Loucy (cell line): ENCODE measurements around the gene ASPG.

Experiments used
- H2AFZ ChIP-seq: fragments of 200-600 bp; sonication (generic); 2 replicates; pipeline ENCODE4 v1.6.0; 2016; ENCODE audit warnings: antibody characterized with exemption, mild to moderate bottlenecking, low read length, moderate library complexity
- H3F3A ChIP-seq: fragments of 200-600 bp; 2 replicates; pipeline ENCODE4 v1.6.0; 2016; ENCODE audit warnings: antibody characterized with exemption, low read depth, mild to moderate bottlenecking
- H3K27me3 ChIP-seq: fragments of 200-600 bp; sonication (generic); 2 replicates; pipeline ENCODE4 v1.6.1; 2014; ENCODE audit warnings: low read length, mild to moderate bottlenecking; ENCODE audit not compliant: insufficient read depth, poor library complexity, severe bottlenecking
- H3K36me3 ChIP-seq: fragments of 200-600 bp; sonication (generic); 2 replicates; pipeline ENCODE4 v1.6.1; 2016; ENCODE audit warnings: low read length; ENCODE audit not compliant: insufficient read depth
- H3K4me1 ChIP-seq: fragments of 200-600 bp; sonication (generic); 2 replicates; pipeline ENCODE4 v1.5.1; 2014; ENCODE audit warnings: low read length, mild to moderate bottlenecking; ENCODE audit not compliant: insufficient read depth, poor library complexity, severe bottlenecking
- H3K4me2 ChIP-seq: fragments of 200-600 bp; sonication (generic); 2 replicates; pipeline ENCODE4 v1.6.0; 2014; ENCODE audit warnings: antibody characterized with exemption, low read length, low read depth, mild to moderate bottlenecking; ENCODE audit not compliant: poor library complexity, severe bottlenecking
- H3K4me3 ChIP-seq: fragments of 200-600 bp; sonication (generic); 2 replicates; pipeline ENCODE4 v1.5.1; 2014; ENCODE audit warnings: low read length, mild to moderate bottlenecking, mixed read lengths; ENCODE audit not compliant: poor library complexity, severe bottlenecking
- H3K79me2 ChIP-seq: fragments of 200-600 bp; sonication (generic); 2 replicates; pipeline ENCODE4 v1.6.1; 2014; ENCODE audit warnings: low read length; ENCODE audit not compliant: insufficient read depth
- H3K9ac ChIP-seq: fragments of 200-600 bp; sonication (generic); 2 replicates; pipeline ENCODE4 v1.6.0; 2014; ENCODE audit warnings: mild to moderate bottlenecking, low read depth, low read length, moderate library complexity; ENCODE audit not compliant: poor library complexity, severe bottlenecking
- H3K9me2 ChIP-seq: fragments of 200-600 bp; sonication (generic); replicated peaks from 2 replicates; pipeline ENCODE4 v1.6.1; 2016; ENCODE audit warnings: low read depth, low read length, mixed read lengths
- H3K9me3 ChIP-seq: fragments of 200-600 bp; sonication (generic); 2 replicates; pipeline ENCODE4 v1.6.1; 2014; ENCODE audit warnings: mild to moderate bottlenecking, antibody characterized with exemption, low read length, low read depth; ENCODE audit not compliant: insufficient read depth
- H4K20me1 ChIP-seq: fragments of 200-600 bp; sonication (generic); 2 replicates; pipeline ENCODE4 v1.6.0; 2014; ENCODE audit warnings: antibody characterized with exemption, low read length, mild to moderate bottlenecking; ENCODE audit not compliant: insufficient read depth, poor library complexity, severe bottlenecking
- EZH2phosphoT487 ChIP-seq: fragments of 200-600 bp; IDR thresholded peaks from 2 replicates; pipeline ENCODE4 v1.6.1; 2018; ENCODE audit warnings: antibody characterized with exemption, mild to moderate bottlenecking, moderate library complexity, borderline replicate concordance
- TF ChIP-seq, protein P1 (sequence below): fragments of 200-600 bp; sonication (generic); conservative IDR thresholded peaks from 2 replicates; pipeline ENCODE4 v1.5.1; 2014; ENCODE audit warnings: mild to moderate bottlenecking, antibody characterized with exemption, low read length

The ASPG gene

DNA sequence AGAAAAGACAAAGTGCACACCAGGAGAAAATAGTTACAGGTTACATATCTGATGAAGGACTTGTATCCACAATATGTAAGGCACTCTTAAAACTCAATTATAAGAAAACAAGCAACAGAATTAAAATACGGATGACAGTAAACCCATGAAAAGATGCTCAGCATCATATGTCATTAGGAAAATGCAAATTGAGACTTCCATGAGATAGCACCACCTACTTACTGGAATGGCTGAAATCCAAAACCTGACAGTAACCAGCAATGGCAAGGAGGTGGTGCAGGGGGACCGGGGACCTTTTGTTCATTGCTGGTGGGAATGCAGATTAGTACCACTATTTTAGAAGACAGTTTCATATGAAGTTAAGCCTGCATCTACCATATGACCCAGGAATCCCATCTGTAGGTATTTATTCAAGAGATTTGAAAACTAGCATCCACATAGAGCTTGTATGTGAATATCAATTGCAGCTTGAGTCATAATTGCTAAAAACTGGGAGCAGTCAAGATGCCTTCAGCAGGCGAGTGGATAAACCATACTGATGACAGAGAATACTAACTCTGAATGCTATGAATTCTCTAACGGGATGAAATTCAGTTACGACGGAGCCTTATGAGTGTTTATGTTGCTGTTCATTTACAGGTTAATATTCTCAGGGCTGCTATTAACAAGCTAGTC, 43.9 kb upstream of the ASPG start:
- no peaks in the 10 kb centered on the region for H3K79me2 ChIP-seq
- no peak overlapping the region for H3K4me3 ChIP-seq
- no peak overlapping the region for H3K9ac ChIP-seq
- H3K4me1 ChIP-seq = no peaks in the 10 kb centered on the region
- no peaks in the 10 kb centered on the region for H3K9me2 ChIP-seq
- H3K27me3 ChIP-seq = no peaks in the 10 kb centered on the region
- H3K36me3 ChIP-seq = no peaks in the 10 kb centered on the region
- no peak overlapping the region for H2AFZ ChIP-seq
- no peak overlapping the region for H3K4me2 ChIP-seq
- H3F3A ChIP-seq = no peaks in the 10 kb centered on the region
- H4K20me1 ChIP-seq = no peaks in the 10 kb centered on the region
- TF ChIP-seq, protein P1, sequence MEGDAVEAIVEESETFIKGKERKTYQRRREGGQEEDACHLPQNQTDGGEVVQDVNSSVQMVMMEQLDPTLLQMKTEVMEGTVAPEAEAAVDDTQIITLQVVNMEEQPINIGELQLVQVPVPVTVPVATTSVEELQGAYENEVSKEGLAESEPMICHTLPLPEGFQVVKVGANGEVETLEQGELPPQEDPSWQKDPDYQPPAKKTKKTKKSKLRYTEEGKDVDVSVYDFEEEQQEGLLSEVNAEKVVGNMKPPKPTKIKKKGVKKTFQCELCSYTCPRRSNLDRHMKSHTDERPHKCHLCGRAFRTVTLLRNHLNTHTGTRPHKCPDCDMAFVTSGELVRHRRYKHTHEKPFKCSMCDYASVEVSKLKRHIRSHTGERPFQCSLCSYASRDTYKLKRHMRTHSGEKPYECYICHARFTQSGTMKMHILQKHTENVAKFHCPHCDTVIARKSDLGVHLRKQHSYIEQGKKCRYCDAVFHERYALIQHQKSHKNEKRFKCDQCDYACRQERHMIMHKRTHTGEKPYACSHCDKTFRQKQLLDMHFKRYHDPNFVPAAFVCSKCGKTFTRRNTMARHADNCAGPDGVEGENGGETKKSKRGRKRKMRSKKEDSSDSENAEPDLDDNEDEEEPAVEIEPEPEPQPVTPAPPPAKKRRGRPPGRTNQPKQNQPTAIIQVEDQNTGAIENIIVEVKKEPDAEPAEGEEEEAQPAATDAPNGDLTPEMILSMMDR = no peak
- TF ChIP-seq EZH2phosphoT487 = no peak
- H3K9me3 ChIP-seq = no peaks in the 10 kb centered on the region

DNA sequence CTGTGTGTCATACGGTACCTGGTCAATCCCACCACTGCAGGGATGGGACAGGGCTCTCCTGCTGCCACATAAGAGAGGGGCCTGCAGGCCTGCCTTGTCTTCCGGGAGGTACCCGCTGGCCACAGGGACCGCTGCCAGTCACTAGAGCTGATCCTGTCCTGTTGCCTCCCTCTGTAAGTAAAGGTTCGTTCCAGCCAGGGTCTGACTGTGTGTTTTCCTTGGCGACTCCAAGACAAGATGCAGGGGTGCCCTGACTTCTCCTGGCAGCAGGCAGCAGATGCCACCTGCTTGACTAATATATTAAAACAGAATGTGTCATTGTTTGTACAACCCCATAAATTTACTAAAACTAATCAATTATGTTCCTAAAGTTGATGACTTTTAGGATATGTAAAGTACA, 41.5 kb upstream of the ASPG start:
- Histone ChIP-seq H3K9me3 (no peaks in the 10 kb centered on the region), H3K27me3 (no peaks in the 10 kb centered on the region), H3K9me2 (no peaks in the 10 kb centered on the region), H3K9ac (no peak overlapping the region), H4K20me1 (no peaks in the 10 kb centered on the region), H3F3A (no peaks in the 10 kb centered on the region), H2AFZ (no peak overlapping the region), H3K4me2 (no peak overlapping the region), H3K79me2 (no peaks in the 10 kb centered on the region), H3K4me3 (no peak overlapping the region), H3K4me1 (peaks cover 7% of the 10 kb centered on the region), H3K36me3 (no peaks in the 10 kb centered on the region)
- TF ChIP-seq EZH2phosphoT487 = no peak
- TF ChIP-seq, protein P1 = no peak

DNA sequence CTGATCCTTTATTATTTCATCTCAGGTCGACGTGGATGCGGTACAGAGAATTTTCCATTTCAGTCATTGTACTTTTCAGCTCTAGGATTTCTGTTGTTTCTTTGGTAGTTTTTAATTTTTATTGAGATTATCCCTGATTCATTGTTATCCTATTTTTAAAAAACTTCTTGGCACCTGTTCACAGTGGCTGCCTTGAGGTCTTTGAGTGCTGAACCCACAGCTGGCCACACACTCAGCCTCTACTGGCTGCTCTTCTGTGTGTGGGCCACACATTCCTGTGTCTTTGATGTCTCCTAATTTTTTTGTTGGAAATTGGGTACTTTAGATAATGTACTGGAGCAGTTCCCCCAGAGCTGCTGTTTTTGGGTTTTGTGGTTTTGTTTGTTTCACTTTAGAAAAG, 37.7 kb upstream of the ASPG start:
- Histone ChIP-seq H3K36me3 (no peaks in the 10 kb centered on the region), H3K27me3 (no peaks in the 10 kb centered on the region), H3K9me2 (no peaks in the 10 kb centered on the region), H3F3A (no peaks in the 10 kb centered on the region), H3K9me3 (no peaks in the 10 kb centered on the region), H3K4me3 (no peak overlapping the region), H2AFZ (no peak overlapping the region), H3K9ac (no peak overlapping the region), H3K79me2 (no peaks in the 10 kb centered on the region), H3K4me2 (no peak overlapping the region), H4K20me1 (no peaks in the 10 kb centered on the region), H3K4me1 (peaks cover 7% of the 10 kb centered on the region)
- TF ChIP-seq, protein P1 = no peak
- no peak for TF ChIP-seq EZH2phosphoT487
